Prostate gland (tissue), 2 donors: ENCODE data around the gene TYMS. TPM values are rescaled to one million over a fixed set of nuclear protein-coding genes. Genes with fewer than 3 reads are reported as not detected.

Source experiments
- DNase-seq: peaks from one replicate; pipeline ENCODE4 v3.0.0-alpha.2; 2019; ENCODE audit warnings: low spot score
- H3K27ac ChIP-seq, 2 donors: fragments of 200-600 bp; sonication (generic); 2 replicates each; pipeline ENCODE4 v1.5.1; 2017 to 2019
- H3K27me3 ChIP-seq: fragments of 200-600 bp; sonication (generic); replicated peaks from 2 replicates; pipeline ENCODE4 v1.5.1; 2019; ENCODE audit not compliant: insufficient read depth
- H3K36me3 ChIP-seq, 2 donors: fragments of 200-600 bp; sonication (generic); 1 replicate in 1 of 2; 2 replicates in 1 of 2; pipeline versions ENCODE4 v1.5.1 to v1.8.1; 2017 to 2019
- H3K4me1 ChIP-seq: fragments of 200-600 bp; sonication (generic); replicated peaks from 2 replicates; pipeline ENCODE4 v1.5.1; 2019
- H3K4me3 ChIP-seq, 2 donors: fragments of 200-600 bp; sonication (generic); 2 replicates each; pipeline ENCODE4 v1.5.1; 2017 to 2019
- H3K9me3 ChIP-seq: fragments of 200-600 bp; sonication (generic); 2 replicates; pipeline ENCODE4 v1.5.1; 2017
- POLR2A ChIP-seq: fragments of 450-650 bp; IDR thresholded peaks from one replicate; pipeline ENCODE4 v1.6.1; 2016; ENCODE audit warnings: antibody characterized with exemption, mild to moderate bottlenecking
- POLR2AphosphoS5 ChIP-seq: sonication (generic); formaldehyde crosslinking; IDR thresholded peaks from one replicate; pipeline ENCODE4 v1.6.1; 2017; ENCODE audit warnings: antibody characterized with exemption
- WGBS: methylation state at CpG from one replicate; pipeline ENCODE4 v1.1.5; 2018; 5-methylcytosine and 5-hydroxymethylcytosine counted together
- intact Hi-C: fragments of 100-400 bp; cut with DNase I; formaldehyde crosslinking; loops from one replicate; pipeline ENCODE4 v1.14.2; 2022
- total RNA-seq, 2 donors: library from RNA; depleted of rRNA; stranded (reverse); fragments of >200 nt; gene quantifications; one replicate each; pipeline ENCODE4 v1.1.0, GENCODE V29; 2016
- TF ChIP-seq, protein P1 (sequence below), 4 experiments: fragments of 200-600 bp in 2 of 4; fragments of 450-650 bp in 2 of 4; sonication (generic) in 2 of 4; IDR thresholded peaks; 1 replicate in 3 of 4; 2 replicates in 1 of 4; pipeline ENCODE4 v1.5.1; 2016 to 2019; ENCODE audit warnings: antibody characterized with exemption in 4 of 4, mild to moderate bottlenecking in 2 of 4, moderate library complexity in 2 of 4

Gene TYMS
- total RNA-seq, 2 donors from 2014 or later = 8.2 to 9.6 TPM

DNA sequence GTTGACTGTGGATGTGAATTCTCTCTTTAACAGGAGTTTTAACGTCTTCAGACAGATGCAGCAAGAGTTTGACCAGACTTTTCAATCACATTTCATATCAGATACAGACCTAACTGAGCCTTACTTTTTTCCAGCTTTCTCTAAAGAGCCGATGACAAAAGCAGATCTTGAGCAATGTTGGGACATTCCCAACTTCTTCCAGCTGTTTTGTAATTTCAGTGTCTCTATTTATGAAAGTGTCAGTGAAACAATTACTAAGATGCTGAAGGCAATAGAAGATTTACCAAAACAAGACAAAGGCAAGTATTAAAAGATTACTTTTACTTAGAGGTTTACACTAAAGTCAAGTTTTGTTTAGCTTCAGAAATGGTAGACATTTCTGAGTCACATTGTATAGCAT lies 30.2 kb upstream of the TYMS start:
- H3K27me3 ChIP-seq = no peaks in the 10 kb centered on the region
- intact Hi-C loops = no loop called here
- H3K36me3 ChIP-seq = no peaks in the 10 kb centered on the region
- WGBS = 69% methylated on average over 2 of the region's 2 CpGs
- no peaks in the 10 kb centered on the region for H3K4me1 ChIP-seq
- no peak overlapping the region for H3K4me3 ChIP-seq
- no peak for DNase-seq
- H3K9me3 ChIP-seq = no peaks in the 10 kb centered on the region
- H3K27ac ChIP-seq = no peak overlapping the region
- TF ChIP-seq, protein P1, sequence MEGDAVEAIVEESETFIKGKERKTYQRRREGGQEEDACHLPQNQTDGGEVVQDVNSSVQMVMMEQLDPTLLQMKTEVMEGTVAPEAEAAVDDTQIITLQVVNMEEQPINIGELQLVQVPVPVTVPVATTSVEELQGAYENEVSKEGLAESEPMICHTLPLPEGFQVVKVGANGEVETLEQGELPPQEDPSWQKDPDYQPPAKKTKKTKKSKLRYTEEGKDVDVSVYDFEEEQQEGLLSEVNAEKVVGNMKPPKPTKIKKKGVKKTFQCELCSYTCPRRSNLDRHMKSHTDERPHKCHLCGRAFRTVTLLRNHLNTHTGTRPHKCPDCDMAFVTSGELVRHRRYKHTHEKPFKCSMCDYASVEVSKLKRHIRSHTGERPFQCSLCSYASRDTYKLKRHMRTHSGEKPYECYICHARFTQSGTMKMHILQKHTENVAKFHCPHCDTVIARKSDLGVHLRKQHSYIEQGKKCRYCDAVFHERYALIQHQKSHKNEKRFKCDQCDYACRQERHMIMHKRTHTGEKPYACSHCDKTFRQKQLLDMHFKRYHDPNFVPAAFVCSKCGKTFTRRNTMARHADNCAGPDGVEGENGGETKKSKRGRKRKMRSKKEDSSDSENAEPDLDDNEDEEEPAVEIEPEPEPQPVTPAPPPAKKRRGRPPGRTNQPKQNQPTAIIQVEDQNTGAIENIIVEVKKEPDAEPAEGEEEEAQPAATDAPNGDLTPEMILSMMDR (IDR thresholded peaks at IDR 0.05) = no peak
- TF ChIP-seq POLR2A (no peak), POLR2AphosphoS5 (no peak)

DNA sequence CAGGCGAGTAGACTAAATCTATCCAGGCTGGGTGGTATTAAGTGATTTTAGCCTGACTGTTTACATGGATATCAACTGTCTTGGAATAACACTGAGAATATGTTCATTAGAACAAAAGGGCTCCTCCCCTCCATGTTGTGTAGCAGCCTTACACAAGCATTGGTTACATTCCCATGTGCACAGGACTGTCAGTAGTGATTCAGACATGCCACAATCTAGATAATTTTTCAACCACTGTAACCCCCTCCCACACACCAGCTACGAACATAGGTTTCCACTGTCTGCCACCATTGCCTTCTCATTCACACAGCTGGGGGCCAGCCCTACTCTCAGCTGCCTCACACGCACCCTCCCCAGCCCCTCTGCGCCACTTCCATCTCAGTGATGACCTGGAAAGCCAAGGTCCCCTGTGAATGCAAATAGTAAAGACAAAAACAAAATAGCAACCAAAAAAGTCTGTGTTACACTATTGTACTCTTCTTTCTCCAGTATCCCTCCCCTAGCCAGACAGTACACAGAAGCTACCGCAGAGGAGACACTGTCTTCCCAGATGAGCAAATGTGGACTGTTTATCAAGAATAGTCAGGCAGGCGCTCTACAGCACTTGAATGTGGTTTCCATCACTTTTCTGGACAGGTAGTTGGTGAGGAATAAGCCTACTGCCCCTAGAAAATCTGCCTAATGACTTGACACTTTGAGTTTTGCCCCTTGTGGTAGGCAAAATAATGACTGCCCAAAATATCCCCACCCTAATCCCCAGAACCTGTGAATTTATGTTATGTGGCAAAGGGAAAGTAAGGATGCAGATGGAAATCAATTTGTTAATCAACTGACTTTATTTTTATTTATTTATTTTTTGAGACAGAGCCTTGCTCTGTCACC lies 27.9 kb upstream of the TYMS start:
- no peaks in the 10 kb centered on the region for H3K4me1 ChIP-seq
- TF ChIP-seq, protein P1 (IDR thresholded peaks at IDR 0.05) = no peak
- no peak for TF ChIP-seq POLR2AphosphoS5
- TF ChIP-seq POLR2A = no peak
- H3K27ac ChIP-seq = no peak overlapping the region
- intact Hi-C loops = no loop called here
- no peaks in the 10 kb centered on the region for H3K9me3 ChIP-seq
- WGBS = 89% methylated on average over 6 of the region's 6 CpGs
- H3K36me3 ChIP-seq = no peaks in the 10 kb centered on the region
- no peak for DNase-seq
- H3K27me3 ChIP-seq = no peaks in the 10 kb centered on the region
- H3K4me3 ChIP-seq = no peak overlapping the region

DNA sequence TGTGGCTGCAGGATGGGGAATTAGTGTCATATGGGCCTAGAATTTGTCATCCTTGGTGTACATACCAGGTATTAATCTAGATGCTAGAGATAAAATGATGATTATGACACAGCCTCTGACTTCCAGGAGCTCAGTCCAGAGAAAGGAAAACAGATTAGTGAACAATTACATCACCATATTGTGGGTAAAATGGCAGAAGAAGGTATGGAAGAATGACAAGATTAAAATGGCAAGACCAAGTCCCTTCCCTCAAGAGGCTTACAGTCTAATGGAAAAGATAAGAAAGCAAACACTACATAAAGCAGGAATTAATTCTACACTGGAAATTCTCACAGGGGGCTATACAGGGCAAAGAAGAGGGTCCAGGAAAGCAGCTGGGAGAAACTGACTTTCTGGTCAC lies 25.9 kb upstream of the TYMS start:
- intact Hi-C loops = no loop called here
- H3K27me3 ChIP-seq = no peaks in the 10 kb centered on the region
- no peak for TF ChIP-seq POLR2A
- no peak for TF ChIP-seq POLR2AphosphoS5
- TF ChIP-seq, protein P1 (IDR thresholded peaks at IDR 0.05) = no peak
- no peak overlapping the region for H3K27ac ChIP-seq
- H3K9me3 ChIP-seq = no peaks in the 10 kb centered on the region
- no peaks in the 10 kb centered on the region for H3K4me1 ChIP-seq
- no peak overlapping the region for H3K4me3 ChIP-seq
- DNase-seq = no peak
- no peaks in the 10 kb centered on the region for H3K36me3 ChIP-seq

DNA sequence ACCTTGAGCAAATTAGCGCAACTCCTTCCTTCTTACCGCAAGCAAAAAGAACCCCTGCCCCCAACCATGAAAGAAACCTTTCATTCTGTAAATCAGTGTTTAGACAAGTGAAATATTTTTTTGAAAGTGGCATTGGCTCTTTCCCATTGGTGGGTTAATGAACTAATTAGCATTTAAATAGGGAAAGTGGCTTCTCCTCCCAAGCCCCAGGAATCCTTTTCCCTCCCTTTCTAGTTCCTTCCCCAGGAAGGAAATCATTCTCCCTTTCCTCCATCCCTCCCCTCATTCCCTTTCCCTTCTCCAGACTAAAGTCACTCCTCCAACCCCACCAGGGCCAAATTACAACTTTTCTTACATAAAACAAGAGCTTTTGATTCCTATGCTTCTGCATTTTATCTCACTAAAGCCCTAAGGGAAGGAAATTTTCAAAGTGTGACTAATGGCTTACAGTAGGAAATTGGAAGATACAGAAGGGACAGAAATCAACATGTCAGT lies 22.9 kb upstream of the TYMS start:
- Histone ChIP-seq H3K4me3 (no peak overlapping the region), H3K27ac (no peak overlapping the region), H3K36me3 (no peaks in the 10 kb centered on the region), H3K27me3 (no peaks in the 10 kb centered on the region), H3K9me3 (no peaks in the 10 kb centered on the region), H3K4me1 (no peaks in the 10 kb centered on the region)
- TF ChIP-seq POLR2AphosphoS5 (no peak), POLR2A (no peak)
- TF ChIP-seq, protein P1 (IDR thresholded peaks at IDR 0.05) = no peak
- 66% methylated on average over 2 of the region's 2 CpGs for WGBS
- DNase-seq = no peak
- intact Hi-C loops = no loop called here

DNA sequence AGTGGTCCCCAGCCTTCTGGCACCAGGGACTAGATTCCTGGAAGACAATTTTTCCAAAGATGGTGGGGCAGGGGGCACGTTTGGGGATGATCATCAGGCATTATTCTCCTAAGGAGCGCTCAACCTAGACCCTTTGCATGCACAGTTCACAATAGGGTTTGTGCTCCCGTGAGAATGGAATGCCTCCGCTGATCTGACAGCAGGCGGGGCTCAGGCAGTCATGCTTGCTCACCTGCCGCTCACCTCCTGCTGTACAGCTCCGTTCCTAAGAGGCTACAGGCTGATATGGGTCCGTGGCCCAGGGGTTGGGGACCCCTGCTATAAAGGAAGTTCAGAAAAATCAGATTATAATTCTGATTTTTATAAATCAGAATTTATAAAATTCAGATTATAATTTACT lies 22.3 kb upstream of the TYMS start:
- no peak for TF ChIP-seq POLR2A
- TF ChIP-seq POLR2AphosphoS5 = no peak
- TF ChIP-seq, protein P1 (IDR thresholded peaks at IDR 0.05) = no peak
- Histone ChIP-seq H3K4me1 (no peaks in the 10 kb centered on the region), H3K27me3 (no peaks in the 10 kb centered on the region), H3K27ac (no peak overlapping the region), H3K36me3 (no peaks in the 10 kb centered on the region), H3K9me3 (no peaks in the 10 kb centered on the region), H3K4me3 (no peak overlapping the region)
- WGBS = 64% methylated on average over 8 of the region's 8 CpGs
- intact Hi-C loops = no loop called here
- DNase-seq = no peak
